ENCODE data around the gene ZNF446.

DNA sequence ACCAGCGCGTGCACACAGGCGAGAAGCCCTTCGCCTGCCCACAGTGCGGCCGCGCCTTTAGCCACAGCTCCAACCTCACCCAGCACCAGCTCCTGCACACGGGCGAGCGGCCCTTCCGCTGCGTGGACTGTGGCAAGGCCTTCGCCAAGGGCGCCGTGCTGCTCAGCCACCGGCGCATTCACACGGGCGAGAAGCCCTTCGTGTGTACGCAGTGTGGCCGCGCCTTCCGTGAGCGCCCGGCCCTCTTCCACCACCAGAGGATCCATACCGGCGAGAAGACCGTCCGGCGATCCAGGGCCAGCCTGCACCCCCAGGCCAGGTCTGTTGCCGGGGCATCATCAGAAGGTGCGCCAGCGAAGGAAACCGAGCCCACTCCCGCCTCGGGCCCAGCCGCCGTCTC is 4.4 kb upstream of the ZNF446 start:
- TF ChIP-seq, protein P1, sequence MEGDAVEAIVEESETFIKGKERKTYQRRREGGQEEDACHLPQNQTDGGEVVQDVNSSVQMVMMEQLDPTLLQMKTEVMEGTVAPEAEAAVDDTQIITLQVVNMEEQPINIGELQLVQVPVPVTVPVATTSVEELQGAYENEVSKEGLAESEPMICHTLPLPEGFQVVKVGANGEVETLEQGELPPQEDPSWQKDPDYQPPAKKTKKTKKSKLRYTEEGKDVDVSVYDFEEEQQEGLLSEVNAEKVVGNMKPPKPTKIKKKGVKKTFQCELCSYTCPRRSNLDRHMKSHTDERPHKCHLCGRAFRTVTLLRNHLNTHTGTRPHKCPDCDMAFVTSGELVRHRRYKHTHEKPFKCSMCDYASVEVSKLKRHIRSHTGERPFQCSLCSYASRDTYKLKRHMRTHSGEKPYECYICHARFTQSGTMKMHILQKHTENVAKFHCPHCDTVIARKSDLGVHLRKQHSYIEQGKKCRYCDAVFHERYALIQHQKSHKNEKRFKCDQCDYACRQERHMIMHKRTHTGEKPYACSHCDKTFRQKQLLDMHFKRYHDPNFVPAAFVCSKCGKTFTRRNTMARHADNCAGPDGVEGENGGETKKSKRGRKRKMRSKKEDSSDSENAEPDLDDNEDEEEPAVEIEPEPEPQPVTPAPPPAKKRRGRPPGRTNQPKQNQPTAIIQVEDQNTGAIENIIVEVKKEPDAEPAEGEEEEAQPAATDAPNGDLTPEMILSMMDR (conservative IDR thresholded peaks at IDR 0.05 in 1 of 2, IDR thresholded peaks at IDR 0.05 in 1 of 2; ENCODE audit: low read depth in 1 of 2, low read length in 2 of 2): no peak
- TF ChIP-seq EZH2 (IDR thresholded peaks at IDR 0.05; ENCODE audit: low read length, missing control alignments): no peak
